Measurements from ENCODE around the gene AHNAK2.

DNA sequence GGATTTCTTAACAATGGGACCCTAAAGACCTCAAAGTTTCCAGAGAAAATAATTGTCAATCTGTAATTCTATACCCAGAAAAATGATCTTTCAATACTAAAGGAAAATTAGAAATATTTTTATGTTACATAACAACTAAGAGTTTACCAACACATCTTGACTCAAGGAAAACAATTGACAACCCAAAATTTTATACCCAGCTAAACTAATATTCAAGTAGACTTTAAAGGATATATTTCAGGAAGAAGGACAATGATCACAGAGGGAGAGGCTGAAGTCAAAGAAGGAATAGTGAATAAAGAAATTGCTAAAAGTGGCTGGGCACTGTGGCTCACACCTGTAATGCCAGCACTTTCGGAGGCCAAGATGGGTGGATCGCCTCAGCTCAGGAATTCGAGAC is 66.1 kb downstream of the AHNAK2 start:
- TF ChIP-seq, protein P1, sequence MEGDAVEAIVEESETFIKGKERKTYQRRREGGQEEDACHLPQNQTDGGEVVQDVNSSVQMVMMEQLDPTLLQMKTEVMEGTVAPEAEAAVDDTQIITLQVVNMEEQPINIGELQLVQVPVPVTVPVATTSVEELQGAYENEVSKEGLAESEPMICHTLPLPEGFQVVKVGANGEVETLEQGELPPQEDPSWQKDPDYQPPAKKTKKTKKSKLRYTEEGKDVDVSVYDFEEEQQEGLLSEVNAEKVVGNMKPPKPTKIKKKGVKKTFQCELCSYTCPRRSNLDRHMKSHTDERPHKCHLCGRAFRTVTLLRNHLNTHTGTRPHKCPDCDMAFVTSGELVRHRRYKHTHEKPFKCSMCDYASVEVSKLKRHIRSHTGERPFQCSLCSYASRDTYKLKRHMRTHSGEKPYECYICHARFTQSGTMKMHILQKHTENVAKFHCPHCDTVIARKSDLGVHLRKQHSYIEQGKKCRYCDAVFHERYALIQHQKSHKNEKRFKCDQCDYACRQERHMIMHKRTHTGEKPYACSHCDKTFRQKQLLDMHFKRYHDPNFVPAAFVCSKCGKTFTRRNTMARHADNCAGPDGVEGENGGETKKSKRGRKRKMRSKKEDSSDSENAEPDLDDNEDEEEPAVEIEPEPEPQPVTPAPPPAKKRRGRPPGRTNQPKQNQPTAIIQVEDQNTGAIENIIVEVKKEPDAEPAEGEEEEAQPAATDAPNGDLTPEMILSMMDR (IDR thresholded peaks at IDR 0.05), result no peak
- TF ChIP-seq POLR2A (IDR thresholded peaks at IDR 0.05) (no peak), POLR2AphosphoS5 (IDR thresholded peaks at IDR 0.05) (no peak)
